ENCODE data around the gene NEK8. TPM values are rescaled to one million over a fixed set of nuclear protein-coding genes. Genes with fewer than 3 reads are reported as not detected.

The NEK8 gene
- total RNA-seq, 1 donor from 2014 or later = 5.5 TPM

DNA sequence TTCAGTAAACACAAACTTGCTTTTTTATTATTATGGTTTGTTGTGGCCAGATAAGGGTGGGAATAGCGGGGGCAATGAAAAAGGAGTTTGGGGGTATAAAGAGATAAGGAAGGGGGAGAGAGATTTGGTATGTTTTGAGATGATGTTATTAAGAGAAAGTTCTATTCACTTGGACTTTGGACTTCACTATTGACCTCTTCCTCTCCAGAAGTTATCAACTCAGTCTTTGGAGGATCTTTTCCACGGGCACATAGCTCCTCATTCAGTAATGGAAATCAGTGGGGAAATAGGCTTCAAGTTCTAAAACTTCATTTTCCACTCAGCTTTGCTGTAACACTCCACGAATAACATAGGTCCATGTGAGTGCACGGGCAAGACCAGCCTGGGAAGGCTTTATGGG lies 40.1 kb upstream of the NEK8 start:
- H3K27me3 Mint-ChIP-seq (ENCODE audit: low read depth) = no peaks in the 10 kb centered on the region
- H3K27ac Mint-ChIP-seq (ENCODE audit: unreplicated experiment) = no peak overlapping the region
- H3K4me1 Mint-ChIP-seq (ENCODE audit: low read depth) = no peaks in the 10 kb centered on the region

DNA sequence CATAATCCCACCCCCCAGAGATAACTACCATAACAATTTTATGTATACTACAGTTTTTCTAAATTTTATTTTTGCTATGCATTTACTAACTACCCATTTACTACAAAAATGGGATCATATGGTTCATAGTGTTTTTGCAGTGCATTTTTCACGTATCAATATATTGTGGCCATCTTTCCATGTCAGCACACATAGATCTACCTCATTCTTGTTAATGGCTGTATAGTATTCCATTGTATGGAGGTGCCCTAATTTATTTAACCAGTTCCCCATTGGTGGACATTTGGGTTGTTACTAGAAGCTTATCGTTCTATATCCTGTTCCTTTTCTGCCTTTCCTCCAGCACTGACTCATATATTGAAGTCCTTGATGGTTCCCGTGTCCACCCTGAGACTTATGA lies 39.6 kb upstream of the NEK8 start:
- Mint-ChIP-seq H3K4me3 (ENCODE audit: unreplicated experiment) (no peak overlapping the region), H3K27me3 (ENCODE audit: low read depth) (no peaks in the 10 kb centered on the region), H3K9me3 (ENCODE audit: low read depth) (no peaks in the 10 kb centered on the region), H3K27ac (ENCODE audit: unreplicated experiment) (no peak overlapping the region), H3K36me3 (ENCODE audit: low read depth) (peaks cover 53% of the 10 kb centered on the region), H3K4me1 (ENCODE audit: low read depth) (no peaks in the 10 kb centered on the region)
- DNase-seq (ENCODE audit: low spot score) = no peak
- TF ChIP-seq, protein P1, sequence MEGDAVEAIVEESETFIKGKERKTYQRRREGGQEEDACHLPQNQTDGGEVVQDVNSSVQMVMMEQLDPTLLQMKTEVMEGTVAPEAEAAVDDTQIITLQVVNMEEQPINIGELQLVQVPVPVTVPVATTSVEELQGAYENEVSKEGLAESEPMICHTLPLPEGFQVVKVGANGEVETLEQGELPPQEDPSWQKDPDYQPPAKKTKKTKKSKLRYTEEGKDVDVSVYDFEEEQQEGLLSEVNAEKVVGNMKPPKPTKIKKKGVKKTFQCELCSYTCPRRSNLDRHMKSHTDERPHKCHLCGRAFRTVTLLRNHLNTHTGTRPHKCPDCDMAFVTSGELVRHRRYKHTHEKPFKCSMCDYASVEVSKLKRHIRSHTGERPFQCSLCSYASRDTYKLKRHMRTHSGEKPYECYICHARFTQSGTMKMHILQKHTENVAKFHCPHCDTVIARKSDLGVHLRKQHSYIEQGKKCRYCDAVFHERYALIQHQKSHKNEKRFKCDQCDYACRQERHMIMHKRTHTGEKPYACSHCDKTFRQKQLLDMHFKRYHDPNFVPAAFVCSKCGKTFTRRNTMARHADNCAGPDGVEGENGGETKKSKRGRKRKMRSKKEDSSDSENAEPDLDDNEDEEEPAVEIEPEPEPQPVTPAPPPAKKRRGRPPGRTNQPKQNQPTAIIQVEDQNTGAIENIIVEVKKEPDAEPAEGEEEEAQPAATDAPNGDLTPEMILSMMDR (IDR thresholded peaks at IDR 0.05) = no peak

More for the DNA sequence above, 40.1 kb upstream of the NEK8 start:
- H3K9me3 Mint-ChIP-seq (ENCODE audit: low read depth) = no peaks in the 10 kb centered on the region
- TF ChIP-seq, protein P1 (IDR thresholded peaks at IDR 0.05) = no peak
- H3K36me3 Mint-ChIP-seq (ENCODE audit: low read depth) = peaks cover 52% of the 10 kb centered on the region
- no peak for DNase-seq (ENCODE audit: low spot score)
- H3K4me3 Mint-ChIP-seq (ENCODE audit: unreplicated experiment) = no peak overlapping the region

DNA sequence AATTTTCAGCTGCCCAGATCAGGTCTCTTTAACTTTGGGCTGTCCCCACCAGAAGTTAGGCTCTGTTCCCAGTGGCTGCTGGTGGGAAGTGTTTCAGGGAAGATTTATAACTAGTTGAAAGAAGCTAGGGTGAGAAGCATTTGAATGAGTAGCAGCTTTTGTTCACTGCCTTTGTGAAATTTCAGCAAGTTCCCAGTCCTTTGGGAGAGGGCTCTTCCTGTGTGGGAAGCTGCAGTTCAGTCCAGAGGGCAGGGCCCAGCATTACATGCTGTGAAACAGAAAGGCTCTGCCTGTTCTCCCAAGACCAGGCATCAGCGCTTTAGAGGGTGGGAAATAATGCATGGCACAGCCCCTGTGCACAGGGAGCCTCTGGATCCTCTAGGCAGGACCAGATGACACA lies 34.7 kb upstream of the NEK8 start:
- H3K4me1 Mint-ChIP-seq (ENCODE audit: low read depth) = no peaks in the 10 kb centered on the region
- H3K36me3 Mint-ChIP-seq (ENCODE audit: low read depth) = peaks cover 44% of the 10 kb centered on the region
- no peak for DNase-seq (ENCODE audit: low spot score)
- H3K4me3 Mint-ChIP-seq (ENCODE audit: unreplicated experiment) = no peak overlapping the region
- H3K9me3 Mint-ChIP-seq (ENCODE audit: low read depth) = no peaks in the 10 kb centered on the region
- H3K27me3 Mint-ChIP-seq (ENCODE audit: low read depth) = no peaks in the 10 kb centered on the region
- TF ChIP-seq, protein P1 (IDR thresholded peaks at IDR 0.05) = no peak
- no peak overlapping the region for H3K27ac Mint-ChIP-seq (ENCODE audit: unreplicated experiment)

DNA sequence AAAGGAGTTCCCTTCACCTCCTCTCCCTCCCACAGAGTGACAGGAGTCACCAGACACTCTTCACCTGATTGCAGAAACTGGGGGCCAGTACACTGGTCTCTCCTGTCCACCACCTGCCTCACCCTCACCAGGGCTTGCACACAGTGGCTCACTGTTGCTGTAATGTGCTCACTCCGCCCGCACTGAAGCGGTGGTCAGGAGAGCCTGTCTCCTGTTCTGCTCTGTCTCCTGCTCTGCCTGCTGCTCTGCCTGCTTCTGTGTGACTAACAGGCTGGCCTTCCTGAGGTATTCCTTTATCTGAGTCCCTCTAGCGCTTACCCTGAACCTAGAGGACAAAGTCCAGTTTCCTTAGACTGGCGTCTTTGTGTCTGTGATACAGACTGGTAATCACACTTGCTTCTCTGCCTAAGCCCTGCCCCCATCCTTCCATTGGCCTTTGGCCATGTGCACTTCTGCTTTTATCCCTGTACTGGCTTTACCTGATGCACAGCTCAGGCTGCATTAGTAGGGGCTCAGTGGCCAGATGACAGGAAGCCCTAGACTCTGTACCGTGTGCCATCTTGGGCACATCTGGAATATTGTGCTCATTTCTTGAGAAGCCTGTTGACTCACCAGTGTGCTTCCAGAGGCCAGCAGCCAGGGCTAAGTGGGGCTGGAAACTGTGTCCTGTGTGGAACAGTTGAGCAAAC lies 30.2 kb upstream of the NEK8 start:
- no peak for DNase-seq (ENCODE audit: low spot score)
- Mint-ChIP-seq H3K27me3 (ENCODE audit: low read depth) (no peaks in the 10 kb centered on the region), H3K4me3 (ENCODE audit: unreplicated experiment) (no peak overlapping the region), H3K4me1 (ENCODE audit: low read depth) (no peaks in the 10 kb centered on the region), H3K36me3 (ENCODE audit: low read depth) (peaks cover 49% of the 10 kb centered on the region), H3K9me3 (ENCODE audit: low read depth) (no peaks in the 10 kb centered on the region), H3K27ac (ENCODE audit: unreplicated experiment) (no peak overlapping the region)
- TF ChIP-seq, protein P1 (IDR thresholded peaks at IDR 0.05) = no peak

DNA sequence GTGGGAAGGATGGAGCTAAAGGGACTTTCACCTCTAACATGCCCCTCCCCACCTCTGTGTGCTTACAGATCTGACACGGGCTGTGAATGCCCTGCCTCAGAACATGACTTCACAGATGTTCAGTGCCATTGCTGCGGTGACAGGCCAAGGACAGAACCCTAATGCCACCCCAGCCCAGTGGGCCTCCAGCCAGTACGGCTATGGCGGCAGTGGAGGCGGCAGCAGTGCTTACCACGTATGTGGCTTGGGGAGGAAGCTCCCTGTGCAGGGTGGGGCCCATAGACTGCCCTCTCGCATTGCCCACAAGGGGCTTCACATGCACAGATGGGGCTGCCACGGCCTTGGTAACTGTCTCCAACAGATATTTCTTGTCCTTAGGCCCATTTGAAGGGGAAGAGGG lies 28.3 kb upstream of the NEK8 start:
- Mint-ChIP-seq H3K27me3 (ENCODE audit: low read depth) (no peaks in the 10 kb centered on the region), H3K36me3 (ENCODE audit: low read depth) (peaks cover 41% of the 10 kb centered on the region), H3K9me3 (ENCODE audit: low read depth) (no peaks in the 10 kb centered on the region), H3K4me3 (ENCODE audit: unreplicated experiment) (no peak overlapping the region), H3K4me1 (ENCODE audit: low read depth) (no peaks in the 10 kb centered on the region), H3K27ac (ENCODE audit: unreplicated experiment) (no peak overlapping the region)
- TF ChIP-seq, protein P1 (IDR thresholded peaks at IDR 0.05) = no peak
- no peak for DNase-seq (ENCODE audit: low spot score)

Data from chondrocyte (in vitro differentiated cells).